ENCODE data around the gene TMEM129.

GRCh38 chr4:1669270-1669669 is 51.9 kb downstream of the TMEM129 start:
- TF ChIP-seq CTCF (IDR thresholded peaks at IDR 0.05): no peak
- TF ChIP-seq EZH2 (IDR thresholded peaks at IDR 0.05): no peak
- no peak for TF ChIP-seq EZH2phosphoT487 (IDR thresholded peaks at IDR 0.05)

All from neural progenitor cell (in vitro differentiated cells).